NCI-H2227 (cell line): ENCODE results near the gene MAN1C1.
A peak's percentile ranks its signal among the peaks of the same experiment; 100 is the strongest.

Experiments used
- DNase-seq: peaks from one replicate; lab custom pipeline; 2025; ENCODE audit not compliant: unreplicated experiment; lab: John Stamatoyannopoulos, UW

The MAN1C1 gene

GRCh38 chr1:25712299-25712970 lies 95.8 kb downstream of the MAN1C1 start:
- no peak for DNase-seq

- DNase-seq, result no peak
Observed at GRCh38 chr1:25713961-25714360, 97.4 kb downstream of the MAN1C1 start.

- no peak for DNase-seq
Observed at GRCh38 chr1:25714372-25714931, 97.9 kb downstream of the MAN1C1 start.

GRCh38 chr1:25715888-25716287 lies 99.3 kb downstream of the MAN1C1 start:
- peak; percentile 14 for DNase-seq

GRCh38 chr1:25716320-25716719 lies 99.7 kb downstream of the MAN1C1 start:
- no peak for DNase-seq

GRCh38 chr1:25718732-25719131 lies 102.1 kb downstream of the MAN1C1 start:
- no peak for DNase-seq

- no peak for DNase-seq
Observed at GRCh38 chr1:25720624-25721023, 104.0 kb downstream of the MAN1C1 start.

- no peak for DNase-seq
Observed at GRCh38 chr1:25723250-25723880, 106.8 kb downstream of the MAN1C1 start.

GRCh38 chr1:25724201-25724600 lies 107.6 kb downstream of the MAN1C1 start:
- no peak for DNase-seq

GRCh38 chr1:25724966-25725365 lies 108.4 kb downstream of the MAN1C1 start:
- no peak for DNase-seq

- DNase-seq, result no peak
Observed at GRCh38 chr1:25725482-25725881, 108.9 kb downstream of the MAN1C1 start.

GRCh38 chr1:25727088-25727487 lies 110.5 kb downstream of the MAN1C1 start:
- DNase-seq, result no peak

GRCh38 chr1:25727635-25728286 lies 111.2 kb downstream of the MAN1C1 start:
- peak; percentile 26 for DNase-seq

GRCh38 chr1:25728301-25728935 lies 111.8 kb downstream of the MAN1C1 start:
- no peak for DNase-seq

GRCh38 chr1:25729045-25729444 lies 112.5 kb downstream of the MAN1C1 start:
- no peak for DNase-seq

- DNase-seq, result peak; percentile 45
Observed at GRCh38 chr1:25729790-25730644, 113.4 kb downstream of the MAN1C1 start.

GRCh38 chr1:25731148-25731547 lies 114.6 kb downstream of the MAN1C1 start:
- DNase-seq, result no peak

GRCh38 chr1:25731626-25732370 lies 115.2 kb downstream of the MAN1C1 start:
- no peak for DNase-seq

- no peak for DNase-seq
Observed at GRCh38 chr1:25732821-25733220, 116.2 kb downstream of the MAN1C1 start.

- no peak for DNase-seq
Observed at GRCh38 chr1:25733271-25733670, 116.7 kb downstream of the MAN1C1 start.
